H9 (cell line): ENCODE measurements around the gene PPP4R2. TPM values are rescaled to one million over a fixed set of nuclear protein-coding genes. Genes with fewer than 3 reads are reported as not detected.

Experiments used
- DNase-seq: peaks from one replicate; pipeline ENCODE4 v3.0.0-alpha.2; 2017
- H2AFZ ChIP-seq: one replicate; pipeline ENCODE4 v1.6.1; 2013; ENCODE audit warnings: mild to moderate bottlenecking, low read length, control low read depth, moderate library complexity
- H2AK5ac ChIP-seq: 2 replicates; pipeline ENCODE4 v1.6.1; 2013; ENCODE audit warnings: low read length, control low read depth, mixed read lengths; ENCODE audit not compliant: insufficient read length
- H2BK120ac ChIP-seq: one replicate; pipeline ENCODE4 v1.6.1; 2013; ENCODE audit warnings: low read depth, mild to moderate bottlenecking, low read length, control low read depth, inconsistent platforms; ENCODE audit not compliant: poor library complexity, severe bottlenecking
- H2BK12ac ChIP-seq: 2 replicates; pipeline ENCODE4 v1.6.1; 2013; ENCODE audit warnings: low read length, control low read depth, mixed read lengths, low read depth; ENCODE audit not compliant: insufficient read length
- H2BK15ac ChIP-seq: 2 replicates; pipeline ENCODE4 v1.6.1; 2013; ENCODE audit warnings: low read depth, low read length, control low read depth
- H2BK20ac ChIP-seq: one replicate; pipeline ENCODE4 v1.6.1; 2013; ENCODE audit warnings: low read depth, mild to moderate bottlenecking, low read length, control low read depth, inconsistent platforms; ENCODE audit not compliant: poor library complexity, severe bottlenecking
- H2BK5ac ChIP-seq: 2 replicates; pipeline ENCODE4 v1.6.1; 2013; ENCODE audit warnings: low read length, control low read depth, mixed read lengths; ENCODE audit not compliant: insufficient read length
- H3K14ac ChIP-seq: 2 replicates; pipeline ENCODE4 v1.6.1; 2013; ENCODE audit warnings: low read length, control low read depth; ENCODE audit not compliant: insufficient read depth
- H3K18ac ChIP-seq: 2 replicates; pipeline ENCODE4 v1.6.1; 2013; ENCODE audit warnings: low read depth, mild to moderate bottlenecking, mixed read lengths, low read length, control low read depth; ENCODE audit not compliant: insufficient read length
- H3K23ac ChIP-seq: 2 replicates; pipeline ENCODE4 v1.6.1; 2013; ENCODE audit warnings: low read length, control low read depth, mixed read lengths, low read depth; ENCODE audit not compliant: insufficient read length
- H3K23me2 ChIP-seq: 2 replicates; pipeline ENCODE4 v1.6.1; 2013; ENCODE audit warnings: low read depth, mild to moderate bottlenecking, mixed read lengths, low read length, control low read depth; ENCODE audit not compliant: insufficient read length, poor library complexity, severe bottlenecking
- H3K27ac ChIP-seq: 2 replicates; pipeline ENCODE4 v1.5.1; 2013; ENCODE audit warnings: low read length, control low read depth, mixed read lengths, low read depth; ENCODE audit not compliant: insufficient read length
- H3K27me3 ChIP-seq: 2 replicates; pipeline ENCODE4 v1.6.1; 2013; ENCODE audit warnings: low read length, control low read depth, inconsistent platforms; ENCODE audit not compliant: insufficient read depth
- H3K4ac ChIP-seq: 2 replicates; pipeline ENCODE4 v1.6.1; 2013; ENCODE audit warnings: low read depth, mild to moderate bottlenecking, control low read depth, inconsistent platforms, low read length, moderate library complexity
- H3K4me1 ChIP-seq: 2 replicates; pipeline ENCODE4 v1.6.1; 2013; ENCODE audit warnings: low read length, control low read depth, inconsistent platforms; ENCODE audit not compliant: insufficient read depth
- H3K4me2 ChIP-seq: 2 replicates; pipeline ENCODE4 v1.6.1; 2013; ENCODE audit warnings: low read length, control low read depth, mixed read lengths; ENCODE audit not compliant: insufficient read length, insufficient read depth
- H3K56ac ChIP-seq: 2 replicates; pipeline ENCODE4 v1.6.1; 2013; ENCODE audit warnings: low read depth, mild to moderate bottlenecking, mixed read lengths, low read length, control low read depth; ENCODE audit not compliant: insufficient read length
- H3K79me1 ChIP-seq: 2 replicates; pipeline ENCODE4 v1.6.1; 2013; ENCODE audit warnings: low read depth, mild to moderate bottlenecking, moderate library complexity, low read length, control low read depth, inconsistent platforms; ENCODE audit not compliant: insufficient read depth, poor library complexity, severe bottlenecking
- H3K79me2 ChIP-seq: 2 replicates; pipeline ENCODE4 v1.6.1; 2013; ENCODE audit warnings: low read length, control low read depth, inconsistent platforms; ENCODE audit not compliant: insufficient read depth
- H3K9ac ChIP-seq: 2 replicates; pipeline ENCODE4 v1.6.1; 2013; ENCODE audit warnings: low read length, control low read depth, mixed read lengths; ENCODE audit not compliant: insufficient read length; ENCODE audit errors: extremely low read depth
- H3K9me3 ChIP-seq: one replicate; pipeline ENCODE4 v1.6.1; 2013; ENCODE audit warnings: low read depth, low read length, inconsistent platforms; ENCODE audit not compliant: control insufficient read depth
- H3T11ph ChIP-seq: one replicate; pipeline ENCODE4 v1.6.1; 2013; ENCODE audit warnings: mild to moderate bottlenecking, low read length, control low read depth, inconsistent platforms
- H4K20me1 ChIP-seq: one replicate; pipeline ENCODE4 v1.6.1; 2013; ENCODE audit not compliant: control insufficient read depth, insufficient read length, insufficient read depth
- H4K5ac ChIP-seq: 2 replicates; pipeline ENCODE4 v1.6.1; 2013; ENCODE audit warnings: low read depth, mild to moderate bottlenecking, mixed read lengths, low read length, control low read depth; ENCODE audit not compliant: insufficient read length
- H4K8ac ChIP-seq: replicated peaks from 2 replicates; pipeline ENCODE4 v1.6.1; 2013; ENCODE audit warnings: low read length, control low read depth, mixed read lengths, low read depth; ENCODE audit not compliant: insufficient read length
- H4K91ac ChIP-seq: 2 replicates; pipeline ENCODE4 v1.6.1; 2013; ENCODE audit warnings: low read depth, mild to moderate bottlenecking, moderate library complexity, mixed read lengths, low read length, control low read depth; ENCODE audit not compliant: insufficient read length
- H3K27ac Mint-ChIP-seq, 3 experiments: 2 replicates in 2 of 3; 3 replicates in 1 of 3; pipeline ENCODE4 v1.8.0; 2020 to 2021; ENCODE audit warnings: mixed read lengths in 3 of 3, mild to moderate bottlenecking in 1 of 3, moderate library complexity in 1 of 3
- H3K27me3 Mint-ChIP-seq: 2 replicates; pipeline ENCODE4 v1.8.0; 2021; ENCODE audit warnings: low read depth, mild to moderate bottlenecking, moderate library complexity, mixed read lengths
- H3K36me3 Mint-ChIP-seq, 3 experiments: 2 replicates in 2 of 3; 3 replicates in 1 of 3; pipeline ENCODE4 v1.8.0; 2020 to 2021; ENCODE audit warnings: low read depth in 3 of 3, mixed read lengths in 3 of 3; ENCODE audit not compliant: insufficient read depth in 1 of 3
- H3K4me1 Mint-ChIP-seq, 2 experiments: 2 replicates each; pipeline ENCODE4 v1.8.0; 2020; ENCODE audit warnings: mixed read lengths in 2 of 2
- H3K4me3 Mint-ChIP-seq, 2 experiments: 2 replicates in 1 of 2; 3 replicates in 1 of 2; pipeline ENCODE4 v1.8.0; 2020 to 2021; ENCODE audit warnings: mild to moderate bottlenecking in 2 of 2, mixed read lengths in 2 of 2, moderate library complexity in 1 of 2
- H3K9me3 Mint-ChIP-seq, 2 experiments: 2 replicates in 1 of 2; 3 replicates in 1 of 2; pipeline ENCODE4 v1.8.0; 2020; ENCODE audit warnings: mild to moderate bottlenecking in 2 of 2, mixed read lengths in 2 of 2, moderate library complexity in 1 of 2
- WGBS: extraction: QIAGEN DNeasy Blood & Tissue Kit; methylation state at CpG from one replicate; pipeline ENCODE4 v1.1.7; 2013; ENCODE audit warnings: missing lambda C conversion rate, low lambda C conversion rate, mixed read lengths; ENCODE audit not compliant: insufficient read length; ENCODE audit errors: extremely low coverage; 5-methylcytosine and 5-hydroxymethylcytosine counted together
- total RNA-seq: library from RNA; stranded (reverse); gene quantifications from 2 replicates; pipeline ENCODE4 v1.2.1, GENCODE V29; 2021
- TF ChIP-seq, protein P1 (sequence below): fragments of 200-600 bp; sonication (generic); conservative IDR thresholded peaks from 3 replicates; pipeline ENCODE4 v1.8.0; 2021; ENCODE audit warnings: antibody characterized with exemption, mild to moderate bottlenecking

PPP4R2 gene
- total RNA-seq, 1 experiment from 2014 or later, result 132 TPM

DNA sequence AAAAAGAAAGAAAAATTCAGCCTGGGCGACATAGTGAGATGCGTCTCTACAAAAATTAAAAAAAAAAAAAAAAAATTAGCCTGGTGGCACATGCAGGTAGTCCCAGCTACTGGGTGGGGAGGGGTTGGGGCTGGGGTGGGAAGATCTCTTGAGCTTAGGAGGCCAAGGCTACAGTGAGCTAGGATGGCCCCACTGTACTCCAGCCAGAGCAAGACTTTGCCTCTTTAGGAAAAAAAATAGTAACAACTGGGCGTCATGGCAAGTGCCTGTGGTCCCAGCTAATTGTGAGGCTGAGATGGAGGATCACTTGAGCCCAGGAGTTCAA, 23.9 kb upstream of the PPP4R2 start:
- Histone ChIP-seq H4K91ac (no peak overlapping the region), H2BK5ac (no peak overlapping the region), H4K8ac (no peak overlapping the region), H3K27ac (no peak overlapping the region), H3K4me2 (no peak overlapping the region), H3K9ac (no peak overlapping the region), H3K27me3 (no peaks in the 10 kb centered on the region), H3K14ac (no peak overlapping the region), H3K79me1 (no peaks in the 10 kb centered on the region), H3K79me2 (no peaks in the 10 kb centered on the region), H3K4ac (no peak overlapping the region), H4K5ac (no peak overlapping the region), H4K20me1 (no peaks in the 10 kb centered on the region), H3K23ac (no peak overlapping the region), H3K4me1 (no peaks in the 10 kb centered on the region; the same call in 1 of the 2 replicates), H2AK5ac (no peak overlapping the region), H2BK120ac (no peak overlapping the region), H2BK15ac (no peak overlapping the region), H2BK12ac (no peak overlapping the region), H3K56ac (no peak overlapping the region), H3K18ac (no peak overlapping the region), H2AFZ (no peak overlapping the region), H2BK20ac (peak overlapping the region; percentile 65), H3T11ph (no peak overlapping the region), H3K23me2 (no peaks in the 10 kb centered on the region), H3K9me3 (no peaks in the 10 kb centered on the region)
- H3K27me3 Mint-ChIP-seq, result no peaks in the 10 kb centered on the region
- TF ChIP-seq, protein P1, sequence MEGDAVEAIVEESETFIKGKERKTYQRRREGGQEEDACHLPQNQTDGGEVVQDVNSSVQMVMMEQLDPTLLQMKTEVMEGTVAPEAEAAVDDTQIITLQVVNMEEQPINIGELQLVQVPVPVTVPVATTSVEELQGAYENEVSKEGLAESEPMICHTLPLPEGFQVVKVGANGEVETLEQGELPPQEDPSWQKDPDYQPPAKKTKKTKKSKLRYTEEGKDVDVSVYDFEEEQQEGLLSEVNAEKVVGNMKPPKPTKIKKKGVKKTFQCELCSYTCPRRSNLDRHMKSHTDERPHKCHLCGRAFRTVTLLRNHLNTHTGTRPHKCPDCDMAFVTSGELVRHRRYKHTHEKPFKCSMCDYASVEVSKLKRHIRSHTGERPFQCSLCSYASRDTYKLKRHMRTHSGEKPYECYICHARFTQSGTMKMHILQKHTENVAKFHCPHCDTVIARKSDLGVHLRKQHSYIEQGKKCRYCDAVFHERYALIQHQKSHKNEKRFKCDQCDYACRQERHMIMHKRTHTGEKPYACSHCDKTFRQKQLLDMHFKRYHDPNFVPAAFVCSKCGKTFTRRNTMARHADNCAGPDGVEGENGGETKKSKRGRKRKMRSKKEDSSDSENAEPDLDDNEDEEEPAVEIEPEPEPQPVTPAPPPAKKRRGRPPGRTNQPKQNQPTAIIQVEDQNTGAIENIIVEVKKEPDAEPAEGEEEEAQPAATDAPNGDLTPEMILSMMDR, result no peak
- no peak overlapping the region for H3K4me3 Mint-ChIP-seq
- peaks cover 19% of the 10 kb centered on the region in 2 experiments for H3K4me1 Mint-ChIP-seq
- H3K27ac Mint-ChIP-seq, result no peak overlapping the region
- no peak for DNase-seq
- H3K36me3 Mint-ChIP-seq, result peaks cover 0 to 4% (median 0%) of the 10 kb centered on the region in 3 experiments; a peak in 2 of 7 replicates
- H3K9me3 Mint-ChIP-seq, result no peaks in the 10 kb centered on the region; a peak in 1 of 5 replicates
- no CpG with 5 or more reads among the region's 3 CpGs for WGBS
